Neutrophil (primary cell): ENCODE measurements around the gene SYDE1.
"Not testable (repeated sequence)": the region's sequence is repeated elsewhere in the genome, so short reads cannot be mapped to it uniquely, and the experiment has no call there.

Experiments
- H3K27ac ChIP-seq: fragments of 200-600 bp; sonication (generic); 2 replicates; pipeline ENCODE4 v1.5.1; 2016; ENCODE audit warnings: mild to moderate bottlenecking, moderate library complexity
- H3K27me3 ChIP-seq: fragments of 200-600 bp; sonication (generic); 2 replicates; pipeline ENCODE4 v1.6.0; 2016; ENCODE audit warnings: mild to moderate bottlenecking
- H3K36me3 ChIP-seq: fragments of 200-600 bp; sonication (generic); 2 replicates; pipeline ENCODE4 v1.5.1; 2017
- H3K4me1 ChIP-seq, 2 experiments: fragments of 200-600 bp in 1 of 2; sonication (generic) in 1 of 2; 1 replicate in 1 of 2; 2 replicates in 1 of 2; pipeline versions ENCODE4 v1.5.1 to v1.6.1; 2013 to 2016; ENCODE audit warnings: low read depth in 1 of 2, low read length in 1 of 2, mild to moderate bottlenecking in 1 of 2, moderate library complexity in 1 of 2; ENCODE audit not compliant: control insufficient read depth in 1 of 2, insufficient read depth in 1 of 2
- H3K4me3 ChIP-seq, 2 experiments: fragments of 200-600 bp in 1 of 2; sonication (generic) in 1 of 2; 1 replicate in 1 of 2; 2 replicates in 1 of 2; pipeline ENCODE4 v1.5.1; 2013 to 2016; ENCODE audit warnings: low read depth in 1 of 2, low read length in 1 of 2, mild to moderate bottlenecking in 1 of 2, moderate library complexity in 1 of 2
- H3K9me3 ChIP-seq: fragments of 200-600 bp; sonication (generic); 2 replicates; pipeline ENCODE4 v1.5.1; 2016
- TF ChIP-seq, protein P1 (sequence below): fragments of 200-600 bp; sonication (generic); IDR thresholded peaks from 2 replicates; pipeline ENCODE4 v1.5.1; 2016; ENCODE audit warnings: antibody characterized with exemption

The SYDE1 gene

GRCh38 chr19:15107061-15108010, at the start of gene SYDE1:
Gene SYDE1 (plus strand): TSS chr19:15107401. CDS start chr19:15107434, 33 bp downstream.
- Histone ChIP-seq H3K4me1 (no peaks in the 10 kb centered on the region), H3K9me3 (no peaks in the 10 kb centered on the region), H3K36me3 (no peaks in the 10 kb centered on the region), H3K27me3 (peaks cover 58% of the 10 kb centered on the region), H3K4me3 (no peak within 1 kb of the TSS), H3K27ac (no peak within 1 kb of the TSS)
- TF ChIP-seq, protein P1, sequence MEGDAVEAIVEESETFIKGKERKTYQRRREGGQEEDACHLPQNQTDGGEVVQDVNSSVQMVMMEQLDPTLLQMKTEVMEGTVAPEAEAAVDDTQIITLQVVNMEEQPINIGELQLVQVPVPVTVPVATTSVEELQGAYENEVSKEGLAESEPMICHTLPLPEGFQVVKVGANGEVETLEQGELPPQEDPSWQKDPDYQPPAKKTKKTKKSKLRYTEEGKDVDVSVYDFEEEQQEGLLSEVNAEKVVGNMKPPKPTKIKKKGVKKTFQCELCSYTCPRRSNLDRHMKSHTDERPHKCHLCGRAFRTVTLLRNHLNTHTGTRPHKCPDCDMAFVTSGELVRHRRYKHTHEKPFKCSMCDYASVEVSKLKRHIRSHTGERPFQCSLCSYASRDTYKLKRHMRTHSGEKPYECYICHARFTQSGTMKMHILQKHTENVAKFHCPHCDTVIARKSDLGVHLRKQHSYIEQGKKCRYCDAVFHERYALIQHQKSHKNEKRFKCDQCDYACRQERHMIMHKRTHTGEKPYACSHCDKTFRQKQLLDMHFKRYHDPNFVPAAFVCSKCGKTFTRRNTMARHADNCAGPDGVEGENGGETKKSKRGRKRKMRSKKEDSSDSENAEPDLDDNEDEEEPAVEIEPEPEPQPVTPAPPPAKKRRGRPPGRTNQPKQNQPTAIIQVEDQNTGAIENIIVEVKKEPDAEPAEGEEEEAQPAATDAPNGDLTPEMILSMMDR: no peak

- Histone ChIP-seq H3K9me3 (no peaks in the 10 kb centered on the region), H3K36me3 (no peaks in the 10 kb centered on the region), H3K4me1 (no peaks in the 10 kb centered on the region), H3K27me3 (peaks cover 45% of the 10 kb centered on the region), H3K4me3 (no peak overlapping the region), H3K27ac (no peak overlapping the region)
- TF ChIP-seq, protein P1: no peak
Measured at GRCh38 chr19:15062036-15062435, 45.2 kb upstream of the SYDE1 start.

GRCh38 chr19:15070386-15070785, 36.8 kb upstream of the SYDE1 start:
- H3K27ac ChIP-seq, H3K36me3 ChIP-seq, H3K4me1 ChIP-seq, H3K4me3 ChIP-seq, H3K9me3 ChIP-seq: not testable (repeated sequence)
- peaks cover 23% of the 10 kb centered on the region for H3K27me3 ChIP-seq

DNA sequence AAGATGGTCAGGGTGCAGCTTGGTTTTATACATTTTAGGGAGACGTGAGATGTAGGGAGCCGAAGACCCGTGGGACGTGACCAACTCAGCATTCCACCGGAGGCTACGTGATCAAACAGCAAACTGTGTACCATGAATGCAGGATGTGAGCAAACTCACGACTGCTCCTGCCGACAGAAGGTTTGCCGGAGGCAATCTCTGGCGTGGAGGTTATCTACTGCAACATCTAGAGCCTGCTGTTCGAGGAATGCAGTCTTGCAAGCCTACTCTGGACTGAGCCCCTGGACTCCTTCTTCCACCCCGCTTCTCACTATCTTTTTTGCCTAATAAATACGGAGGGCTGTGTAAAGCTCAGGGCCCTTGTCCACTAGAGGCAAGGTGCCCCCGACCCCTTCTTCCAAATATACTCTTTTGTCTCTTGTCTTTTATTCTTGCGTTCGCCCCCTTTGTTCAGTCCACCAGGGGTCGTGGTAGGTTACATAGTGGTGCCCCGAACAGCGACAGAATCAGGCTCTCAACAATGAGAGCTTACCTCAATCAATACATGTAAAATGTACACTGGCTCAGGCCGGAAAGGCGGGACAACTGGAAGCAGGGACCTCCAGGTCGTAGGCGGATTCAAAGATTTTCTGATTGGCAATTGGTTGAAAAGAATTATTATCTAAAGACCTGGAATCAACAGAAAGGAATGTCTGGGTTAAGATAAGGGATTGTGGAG, 34.1 kb upstream of the SYDE1 start:
- H3K36me3 ChIP-seq: no peaks in the 10 kb centered on the region

GRCh38 chr19:15074371-15074770, 32.8 kb upstream of the SYDE1 start:
- no peaks in the 10 kb centered on the region for H3K36me3 ChIP-seq
- no peaks in the 10 kb centered on the region for H3K9me3 ChIP-seq
- no peak overlapping the region for H3K27ac ChIP-seq
- H3K27me3 ChIP-seq: peaks cover 12% of the 10 kb centered on the region
- H3K4me3 ChIP-seq: no peak overlapping the region
- H3K4me1 ChIP-seq: no peaks in the 10 kb centered on the region
- TF ChIP-seq, protein P1: no peak

More for the DNA sequence above, 34.1 kb upstream of the SYDE1 start:
- no peaks in the 10 kb centered on the region for H3K9me3 ChIP-seq
- H3K4me1 ChIP-seq: no peaks in the 10 kb centered on the region
- TF ChIP-seq, protein P1: no peak
- H3K4me3 ChIP-seq: no peak overlapping the region
- H3K27me3 ChIP-seq: peaks cover 9% of the 10 kb centered on the region
- H3K27ac ChIP-seq: no peak overlapping the region

DNA sequence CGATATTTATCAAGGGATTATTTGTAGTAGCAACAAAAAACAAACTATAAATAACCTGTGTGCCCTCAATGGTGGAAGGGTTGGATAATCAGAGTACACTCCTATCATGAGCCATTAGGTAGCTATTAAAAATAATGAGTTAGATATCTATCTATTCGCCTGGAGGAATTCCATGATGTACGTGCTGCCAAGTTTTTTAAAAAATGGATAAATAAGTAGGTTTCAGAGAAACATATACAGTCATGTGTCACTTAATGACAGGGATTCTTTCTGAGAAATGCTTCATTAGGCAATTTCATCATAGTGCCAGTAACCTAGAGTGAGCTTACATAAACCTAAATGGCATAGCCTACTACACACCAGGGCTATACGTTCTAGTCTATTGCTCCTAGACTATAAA, 31.4 kb upstream of the SYDE1 start:
- Histone ChIP-seq H3K27ac (no peak overlapping the region), H3K4me3 (no peak overlapping the region), H3K9me3 (no peaks in the 10 kb centered on the region), H3K27me3 (peaks cover 12% of the 10 kb centered on the region), H3K4me1 (no peaks in the 10 kb centered on the region), H3K36me3 (no peaks in the 10 kb centered on the region)
- TF ChIP-seq, protein P1: no peak

DNA sequence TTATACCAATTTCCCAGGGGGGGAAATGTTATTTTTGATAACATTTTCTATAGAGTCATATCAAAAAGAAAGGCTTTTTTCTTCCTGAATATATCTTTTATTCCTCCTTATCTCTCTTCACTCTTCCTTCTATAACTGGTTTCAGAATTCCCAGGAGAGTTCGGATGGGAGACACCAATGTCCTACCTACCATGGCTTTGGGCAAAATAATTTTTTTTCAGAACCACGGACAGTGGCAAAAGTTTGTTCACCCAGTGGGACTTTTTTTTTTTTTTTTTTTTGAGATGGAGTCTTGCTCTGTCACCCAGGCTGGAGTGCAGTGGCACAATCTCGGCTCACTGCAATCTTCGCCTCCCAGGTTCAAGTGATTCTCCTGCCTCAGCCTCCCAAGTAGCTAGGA, 27.2 kb upstream of the SYDE1 start:
- H3K9me3 ChIP-seq, H3K36me3 ChIP-seq, H3K27ac ChIP-seq, H3K4me1 ChIP-seq, H3K4me3 ChIP-seq: not testable (repeated sequence)
- H3K27me3 ChIP-seq: peaks cover 12% of the 10 kb centered on the region
